ENCODE measurements around the gene FPR3.

GRCh38 chr19:51796195-51796679 is 1.3 kb downstream of the FPR3 start:
- TF ChIP-seq POLR2A (IDR thresholded peaks at IDR 0.05) (peak in 1 of 4 donors; percentile 49), CTCF (IDR thresholded peaks at IDR 0.05) (no peak)
